ENCODE data around the gene PRR23A.

- TF ChIP-seq CTCF (conservative IDR thresholded peaks at IDR 0.05; ENCODE audit: low read depth, low read length) (no peak), EZH2 (IDR thresholded peaks at IDR 0.05; ENCODE audit: low read length, unreplicated experiment) (no peak), EZH2phosphoT487 (IDR thresholded peaks at IDR 0.05; ENCODE audit: borderline replicate concordance, low read length) (no peak)
Measured at GRCh38 chr3:138975351-138975750, 30.7 kb downstream of the PRR23A start.

Measured in PC-3 (cell line).